Sciatic nerve (tissue), 2 donors: ENCODE measurements around the gene IGLL1. TPM values are rescaled to one million over a fixed set of nuclear protein-coding genes. Genes with fewer than 3 reads are reported as not detected.
"Not testable (repeated sequence)": the region's sequence is repeated elsewhere in the genome, so short reads cannot be mapped to it uniquely, and the experiment has no call there.

Source experiments
- ATAC-seq: fragments of 200-7000 bp; cut with Tn5 transposase; one replicate; pipeline ENCODE4 v1.9.1; 2020; ENCODE audit warnings: mild to moderate bottlenecking, moderate library complexity
- DNase-seq: peaks from one replicate; pipeline ENCODE4 v3.0.0-alpha.2; 2020; ENCODE audit warnings: low spot score
- intact Hi-C: fragments of 100-400 bp; cut with DNase I; formaldehyde crosslinking; loops from one replicate; pipeline ENCODE4 v1.14.2; 2022
- total RNA-seq: library from RNA; stranded (reverse); fragmentation: NEBNext Ultra II Directional; extraction: Animal tissue kit (Norgen Biotek cat#: 25700); gene quantifications from one replicate; pipeline ENCODE4 v1.2.1, GENCODE V29; 2021
- donor health status: DM: no; HTN: no; CAD: no.
- donor health status: DM: no; HTN: no; CAD: no.

IGLL1 gene
- total RNA-seq, 1 donor from 2014 or later: not detected

- intact Hi-C loops: no loop called here
- DNase-seq (no peak), ATAC-seq (no peak)
Measured at GRCh38 chr22:23566705-23567475, 13.2 kb downstream of the IGLL1 start.

- DNase-seq (no peak), ATAC-seq (peak; percentile 41)
- intact Hi-C loops: no loop called here
Measured at GRCh38 chr22:23565915-23566704, 14.0 kb downstream of the IGLL1 start.

GRCh38 chr22:23565305-23565914 is 14.7 kb downstream of the IGLL1 start:
- intact Hi-C loops: no loop called here
- DNase-seq: no peak
- ATAC-seq: peak; percentile 33

- ATAC-seq (no peak), DNase-seq (no peak)
- intact Hi-C loops: no loop called here
Measured at GRCh38 chr22:23564276-23564675, 15.8 kb downstream of the IGLL1 start.

- DNase-seq (no peak), ATAC-seq (no peak)
- intact Hi-C loops: no loop called here
Measured at GRCh38 chr22:23563111-23563510, 17.0 kb downstream of the IGLL1 start.

- intact Hi-C loops: no loop called here
- DNase-seq: no peak
- no peak for ATAC-seq
Measured at GRCh38 chr22:23562186-23562585, 17.9 kb downstream of the IGLL1 start.

GRCh38 chr22:23561025-23561510 is 19.0 kb downstream of the IGLL1 start:
- ATAC-seq, DNase-seq, intact Hi-C loops: not testable (repeated sequence)

GRCh38 chr22:23560215-23560614 is 19.9 kb downstream of the IGLL1 start:
- DNase-seq, ATAC-seq, intact Hi-C loops: not testable (repeated sequence)

GRCh38 chr22:23557467-23557866 is 22.6 kb downstream of the IGLL1 start:
- DNase-seq: no peak
- ATAC-seq: no peak
- intact Hi-C loops: no loop called here

- no peak for DNase-seq
- ATAC-seq: no peak
- intact Hi-C loops: no loop called here
Measured at GRCh38 chr22:23557036-23557435, 23.1 kb downstream of the IGLL1 start.

- ATAC-seq (no peak), DNase-seq (no peak)
- intact Hi-C loops: no loop called here
Measured at GRCh38 chr22:23556026-23556620, 24.0 kb downstream of the IGLL1 start.

- intact Hi-C loops: no loop called here
- no peak for DNase-seq
- no peak for ATAC-seq
Measured at GRCh38 chr22:23555118-23555517, 25.0 kb downstream of the IGLL1 start.

- ATAC-seq (no peak), DNase-seq (peak; percentile 28)
- intact Hi-C loops: no loop called here
Measured at GRCh38 chr22:23553924-23554870, 25.9 kb downstream of the IGLL1 start.

GRCh38 chr22:23553438-23553837 is 26.7 kb downstream of the IGLL1 start:
- no peak for DNase-seq
- ATAC-seq: no peak
- intact Hi-C loops: no loop called here

- DNase-seq: no peak
- no peak for ATAC-seq
- intact Hi-C loops: no loop called here
Measured at GRCh38 chr22:23552573-23552972, 27.5 kb downstream of the IGLL1 start.

- intact Hi-C loops: no loop called here
- no peak for ATAC-seq
Measured at GRCh38 chr22:23551385-23551784, 28.7 kb downstream of the IGLL1 start.

GRCh38 chr22:23550049-23550650 is 29.9 kb downstream of the IGLL1 start:
- intact Hi-C loops: no loop called here
- DNase-seq (no peak), ATAC-seq (no peak)

More at GRCh38 chr22:23551385-23551784, 28.7 kb downstream of the IGLL1 start:
- no peak for DNase-seq

GRCh38 chr22:23549198-23549595 is 30.9 kb downstream of the IGLL1 start:
- DNase-seq (peak; percentile 42), ATAC-seq (no peak)
- intact Hi-C loops: no loop called here
